Renal cortex interstitium (tissue), 11 donors: ENCODE measurements around the gene IRX1. TPM values are rescaled to one million over a fixed set of nuclear protein-coding genes. Genes with fewer than 3 reads are reported as not detected.

ENCODE experiments used
- DNase-seq, 11 donors: peaks; one replicate each; pipeline ENCODE4 v3.0.0-alpha.2; 2013; ENCODE audit warnings: low read depth in 9 of 11, low spot score in 4 of 11; ENCODE audit errors: extremely low read depth in 1 of 11
- polyA plus RNA-seq, 3 donors: library from polyadenylated mRNA; unstranded; fragments of 120-200 nt; gene quantifications; one replicate each; pipeline ENCODE4 v1.2.1, GENCODE V29; 2013; ENCODE audit not compliant: insufficient read length in 3 of 3

Gene IRX1
- polyA plus RNA-seq, 3 donors = 21.6 to 45.5 (median 40.5) TPM

- DNase-seq = no peak
These were observed 1.8 kb downstream of the IRX1 start for GRCh38 chr5:3597167-3598007.

- no peak for DNase-seq
These were observed 2.6 kb downstream of the IRX1 start for GRCh38 chr5:3598207-3598606.

DNA sequence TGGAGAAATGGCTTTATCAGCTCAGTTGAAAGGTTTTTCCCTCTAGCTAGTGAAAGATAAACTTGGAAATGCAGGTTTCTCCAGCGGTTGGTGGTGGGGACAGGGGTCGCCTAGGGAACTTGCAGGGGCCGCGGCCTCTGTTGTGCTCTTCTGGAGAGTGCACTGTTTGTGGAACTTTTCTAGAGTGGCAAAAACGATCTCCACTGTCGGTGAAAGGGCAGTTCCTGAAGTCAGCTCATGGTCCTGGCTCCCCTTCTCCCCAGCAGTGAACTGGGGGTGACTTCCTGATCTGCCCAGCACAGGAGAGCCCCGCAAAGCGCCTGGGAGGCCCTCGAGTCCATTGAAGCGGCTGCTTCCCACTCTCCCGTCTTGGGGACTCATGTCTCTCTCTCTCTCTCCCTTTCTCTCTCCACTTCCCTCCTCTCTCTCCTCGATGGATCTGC, 3.2 kb downstream of the IRX1 start:
- no peak for DNase-seq

GRCh38 chr5:3599226-3600105, 3.8 kb downstream of the IRX1 start:
- no peak for DNase-seq

- DNase-seq = no peak
These were observed 4.8 kb downstream of the IRX1 start for GRCh38 chr5:3600106-3601060.

DNA sequence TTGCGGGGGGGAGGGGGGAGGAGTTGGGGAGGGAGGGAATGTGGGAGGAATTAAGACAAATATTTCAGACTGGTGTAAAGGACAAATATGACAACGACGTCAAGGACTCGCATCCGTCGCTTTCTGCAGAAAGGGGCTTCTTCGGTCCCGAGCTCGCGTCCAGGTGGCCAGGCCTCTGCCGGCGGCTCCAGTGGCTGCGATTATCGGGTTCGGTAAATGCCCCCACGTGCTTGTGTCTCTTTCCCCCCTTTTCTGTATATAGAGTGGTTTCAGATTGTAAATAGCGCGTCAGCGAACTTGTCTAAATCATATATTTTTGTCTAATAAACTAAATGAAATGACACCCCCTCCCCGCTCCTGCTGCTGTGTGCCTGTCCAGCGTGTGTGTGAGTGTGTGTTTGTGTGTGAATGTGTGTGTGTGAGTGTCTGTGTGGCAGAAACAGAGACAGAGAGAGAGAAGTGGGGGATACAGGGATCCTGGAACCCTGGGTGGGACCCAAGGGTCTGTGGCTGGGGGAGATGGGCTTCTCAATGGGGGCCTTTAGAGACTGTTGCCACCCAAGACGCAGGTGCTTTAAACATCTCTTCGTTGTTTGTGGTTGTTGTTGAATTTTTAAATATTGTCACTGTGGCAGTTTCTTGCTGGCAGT, 5.6 kb downstream of the IRX1 start:
- DNase-seq = no peak

DNA sequence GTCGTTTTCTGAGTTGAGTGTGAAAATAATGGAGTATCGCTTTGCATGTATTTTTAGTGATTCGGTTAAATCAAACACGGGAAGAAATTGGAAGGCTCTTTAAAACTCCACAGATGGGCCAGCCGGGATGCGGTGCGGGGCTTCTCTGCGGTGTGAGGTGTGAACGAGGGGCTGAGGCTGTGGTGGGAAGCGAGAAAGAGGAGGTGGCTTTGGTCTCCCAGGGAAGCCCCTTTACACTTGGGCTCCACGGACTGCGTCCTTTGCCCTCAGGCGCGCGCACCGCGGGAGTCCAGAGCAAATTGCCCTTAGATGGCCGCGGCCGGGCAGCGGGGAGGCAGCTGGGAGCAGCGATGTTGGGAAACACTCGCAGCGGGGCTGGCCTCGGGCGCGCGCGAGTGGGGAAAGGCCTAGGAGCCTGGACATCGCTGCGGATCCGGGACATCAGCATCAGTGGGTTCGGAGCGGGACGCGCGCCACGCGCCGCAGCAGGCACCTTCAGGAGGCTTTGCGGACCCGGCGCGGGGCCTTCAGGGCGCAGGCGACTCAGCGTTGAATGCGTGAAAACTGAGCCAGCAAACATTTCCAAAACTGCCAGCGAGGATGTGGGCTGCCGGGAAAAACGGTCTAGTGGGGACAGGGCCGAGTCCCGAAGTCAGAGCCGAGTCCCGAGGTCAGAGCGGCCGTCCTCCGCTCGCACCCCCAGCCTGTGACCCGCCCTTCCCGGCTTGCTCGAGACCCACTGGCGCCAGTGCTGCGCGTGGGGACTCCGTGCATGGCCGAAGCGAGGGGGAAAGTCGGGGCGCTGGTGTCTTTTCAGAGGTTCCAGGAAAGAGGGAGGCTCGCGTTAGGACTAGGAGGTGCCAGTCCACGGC, 6.5 kb downstream of the IRX1 start:
- DNase-seq = no peak

DNA sequence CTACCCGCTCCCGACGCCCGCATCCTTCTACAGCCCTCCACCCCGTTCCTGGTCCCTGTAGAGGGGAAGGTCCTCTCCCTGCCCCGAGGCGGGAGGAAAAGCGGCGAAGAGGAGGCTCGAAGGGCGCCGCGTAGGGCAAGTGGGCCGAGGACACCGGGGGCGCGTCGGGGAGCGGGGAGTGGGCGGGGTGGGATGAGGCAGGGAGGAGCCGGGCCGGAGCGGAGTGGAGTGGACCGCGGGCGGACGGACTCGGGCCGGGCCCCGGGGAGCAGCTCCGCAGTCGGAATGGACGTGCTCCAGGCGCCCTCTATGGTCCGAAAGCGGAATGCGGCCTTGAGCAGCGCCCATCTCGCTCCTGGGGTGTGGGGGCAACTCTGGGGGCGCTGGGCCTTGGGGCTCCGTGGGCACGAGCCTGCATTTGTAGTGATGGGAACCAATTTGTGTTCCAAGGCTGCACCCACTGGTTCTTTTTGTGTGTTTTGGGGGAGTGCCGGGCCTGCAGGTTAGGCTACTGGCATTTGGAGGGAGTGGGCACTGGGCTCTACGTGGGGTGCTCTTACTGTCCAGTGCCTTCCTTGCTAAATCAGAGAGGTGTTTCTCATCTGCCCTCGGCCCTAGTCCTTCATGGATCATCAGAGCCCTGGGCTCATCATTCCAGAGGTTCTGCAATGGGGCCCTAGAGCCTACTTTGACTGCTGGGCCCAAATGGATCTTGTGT, 7.3 kb downstream of the IRX1 start:
- no peak for DNase-seq

- DNase-seq = no peak
These were observed 8.9 kb downstream of the IRX1 start for GRCh38 chr5:3604501-3604900.

DNA sequence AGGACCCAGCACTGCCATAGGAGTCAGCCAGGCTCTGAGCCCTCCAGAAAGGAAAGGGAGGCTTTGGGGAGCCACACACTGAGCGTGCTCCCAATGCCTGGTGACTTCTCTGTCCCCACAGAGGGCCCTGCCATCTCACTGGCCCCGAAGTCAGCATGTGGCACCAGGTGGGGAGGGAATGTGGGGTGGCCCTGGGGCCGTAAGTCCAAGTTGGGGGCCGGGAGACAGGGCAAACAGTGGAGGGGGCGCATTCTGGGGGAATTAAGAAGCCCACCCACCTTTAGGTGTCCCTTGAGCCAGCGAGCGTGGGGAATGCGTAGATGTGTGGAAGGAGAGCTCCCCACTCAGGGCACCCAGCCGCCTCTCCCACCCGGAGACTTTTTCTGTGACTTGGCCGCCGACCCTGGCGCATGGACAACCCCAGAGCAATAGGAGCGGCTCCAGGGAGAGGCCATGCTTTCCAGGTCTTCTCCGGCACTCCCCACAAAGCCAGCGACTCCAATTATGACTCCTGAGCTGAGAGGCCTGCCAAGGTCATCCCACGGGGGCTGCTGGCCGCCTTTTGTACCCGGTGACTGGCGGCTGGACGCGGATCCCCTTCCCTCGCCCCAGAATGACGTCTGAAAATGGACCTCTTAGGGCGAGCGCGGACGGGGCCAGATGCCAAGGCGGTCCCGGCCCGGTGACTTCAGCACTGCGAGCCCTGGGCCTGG, 9.8 kb downstream of the IRX1 start:
- DNase-seq = no peak

- DNase-seq = no peak
These were observed 10.6 kb downstream of the IRX1 start for GRCh38 chr5:3606121-3606831.

GRCh38 chr5:3607541-3608181, 12.0 kb downstream of the IRX1 start:
- DNase-seq = no peak

DNA sequence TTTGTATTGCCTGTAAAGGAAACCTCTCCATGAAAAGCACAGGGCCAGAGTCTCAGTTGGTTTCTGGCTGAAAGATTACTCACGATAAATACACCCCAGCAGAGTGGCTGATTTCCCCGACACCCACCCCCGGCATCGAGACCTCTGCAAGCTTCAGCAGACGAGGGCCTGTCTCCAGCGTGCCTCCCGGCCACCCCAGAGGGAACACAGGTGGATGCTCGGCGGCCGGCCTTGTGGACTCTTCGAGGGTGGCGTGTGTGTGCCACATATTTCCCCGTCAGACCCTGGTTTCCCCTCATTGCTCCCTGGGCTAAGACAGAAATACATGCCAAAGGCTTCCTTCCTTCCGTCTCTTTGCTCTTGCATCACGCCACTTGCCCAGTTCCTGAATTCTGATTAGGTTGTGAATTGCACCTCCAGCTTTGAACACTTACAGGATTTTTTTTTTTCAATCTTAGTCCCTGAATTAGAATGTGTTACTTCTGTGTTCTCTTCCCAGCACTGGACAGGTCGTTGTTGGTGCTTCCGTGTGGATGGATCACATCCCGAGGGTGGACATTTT, 13.6 kb downstream of the IRX1 start:
- no peak for DNase-seq

GRCh38 chr5:3612591-3613042, 17.0 kb downstream of the IRX1 start:
- no peak for DNase-seq

DNA sequence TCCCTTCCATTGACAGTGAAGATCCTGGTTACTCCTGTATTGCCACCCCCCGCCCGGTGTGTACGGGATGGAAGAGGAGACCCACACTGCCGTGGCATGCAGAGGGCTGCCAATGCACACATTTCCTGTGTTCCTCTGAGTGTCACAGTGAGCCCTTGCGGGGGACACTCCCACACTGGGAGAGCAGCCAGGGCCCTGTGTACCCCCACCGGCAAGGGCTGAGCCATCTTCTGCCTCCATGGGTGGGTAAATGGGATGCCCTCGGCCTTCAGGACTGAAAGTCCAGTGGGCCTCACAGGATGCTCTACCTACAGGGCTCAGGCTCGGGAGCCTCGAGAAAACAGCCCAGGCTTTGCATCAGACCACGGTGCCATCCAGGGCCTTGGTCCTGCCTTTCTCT, 18.1 kb downstream of the IRX1 start:
- DNase-seq = no peak
